ENCODE measurements around the gene SIAH2. TPM values are rescaled to one million over a fixed set of nuclear protein-coding genes. Genes with fewer than 3 reads are reported as not detected.

SIAH2 gene
- total and polyA plus RNA-seq, 2 experiments from 2014 or later = 6.3 to 28.8 TPM

- TF ChIP-seq, protein P1, sequence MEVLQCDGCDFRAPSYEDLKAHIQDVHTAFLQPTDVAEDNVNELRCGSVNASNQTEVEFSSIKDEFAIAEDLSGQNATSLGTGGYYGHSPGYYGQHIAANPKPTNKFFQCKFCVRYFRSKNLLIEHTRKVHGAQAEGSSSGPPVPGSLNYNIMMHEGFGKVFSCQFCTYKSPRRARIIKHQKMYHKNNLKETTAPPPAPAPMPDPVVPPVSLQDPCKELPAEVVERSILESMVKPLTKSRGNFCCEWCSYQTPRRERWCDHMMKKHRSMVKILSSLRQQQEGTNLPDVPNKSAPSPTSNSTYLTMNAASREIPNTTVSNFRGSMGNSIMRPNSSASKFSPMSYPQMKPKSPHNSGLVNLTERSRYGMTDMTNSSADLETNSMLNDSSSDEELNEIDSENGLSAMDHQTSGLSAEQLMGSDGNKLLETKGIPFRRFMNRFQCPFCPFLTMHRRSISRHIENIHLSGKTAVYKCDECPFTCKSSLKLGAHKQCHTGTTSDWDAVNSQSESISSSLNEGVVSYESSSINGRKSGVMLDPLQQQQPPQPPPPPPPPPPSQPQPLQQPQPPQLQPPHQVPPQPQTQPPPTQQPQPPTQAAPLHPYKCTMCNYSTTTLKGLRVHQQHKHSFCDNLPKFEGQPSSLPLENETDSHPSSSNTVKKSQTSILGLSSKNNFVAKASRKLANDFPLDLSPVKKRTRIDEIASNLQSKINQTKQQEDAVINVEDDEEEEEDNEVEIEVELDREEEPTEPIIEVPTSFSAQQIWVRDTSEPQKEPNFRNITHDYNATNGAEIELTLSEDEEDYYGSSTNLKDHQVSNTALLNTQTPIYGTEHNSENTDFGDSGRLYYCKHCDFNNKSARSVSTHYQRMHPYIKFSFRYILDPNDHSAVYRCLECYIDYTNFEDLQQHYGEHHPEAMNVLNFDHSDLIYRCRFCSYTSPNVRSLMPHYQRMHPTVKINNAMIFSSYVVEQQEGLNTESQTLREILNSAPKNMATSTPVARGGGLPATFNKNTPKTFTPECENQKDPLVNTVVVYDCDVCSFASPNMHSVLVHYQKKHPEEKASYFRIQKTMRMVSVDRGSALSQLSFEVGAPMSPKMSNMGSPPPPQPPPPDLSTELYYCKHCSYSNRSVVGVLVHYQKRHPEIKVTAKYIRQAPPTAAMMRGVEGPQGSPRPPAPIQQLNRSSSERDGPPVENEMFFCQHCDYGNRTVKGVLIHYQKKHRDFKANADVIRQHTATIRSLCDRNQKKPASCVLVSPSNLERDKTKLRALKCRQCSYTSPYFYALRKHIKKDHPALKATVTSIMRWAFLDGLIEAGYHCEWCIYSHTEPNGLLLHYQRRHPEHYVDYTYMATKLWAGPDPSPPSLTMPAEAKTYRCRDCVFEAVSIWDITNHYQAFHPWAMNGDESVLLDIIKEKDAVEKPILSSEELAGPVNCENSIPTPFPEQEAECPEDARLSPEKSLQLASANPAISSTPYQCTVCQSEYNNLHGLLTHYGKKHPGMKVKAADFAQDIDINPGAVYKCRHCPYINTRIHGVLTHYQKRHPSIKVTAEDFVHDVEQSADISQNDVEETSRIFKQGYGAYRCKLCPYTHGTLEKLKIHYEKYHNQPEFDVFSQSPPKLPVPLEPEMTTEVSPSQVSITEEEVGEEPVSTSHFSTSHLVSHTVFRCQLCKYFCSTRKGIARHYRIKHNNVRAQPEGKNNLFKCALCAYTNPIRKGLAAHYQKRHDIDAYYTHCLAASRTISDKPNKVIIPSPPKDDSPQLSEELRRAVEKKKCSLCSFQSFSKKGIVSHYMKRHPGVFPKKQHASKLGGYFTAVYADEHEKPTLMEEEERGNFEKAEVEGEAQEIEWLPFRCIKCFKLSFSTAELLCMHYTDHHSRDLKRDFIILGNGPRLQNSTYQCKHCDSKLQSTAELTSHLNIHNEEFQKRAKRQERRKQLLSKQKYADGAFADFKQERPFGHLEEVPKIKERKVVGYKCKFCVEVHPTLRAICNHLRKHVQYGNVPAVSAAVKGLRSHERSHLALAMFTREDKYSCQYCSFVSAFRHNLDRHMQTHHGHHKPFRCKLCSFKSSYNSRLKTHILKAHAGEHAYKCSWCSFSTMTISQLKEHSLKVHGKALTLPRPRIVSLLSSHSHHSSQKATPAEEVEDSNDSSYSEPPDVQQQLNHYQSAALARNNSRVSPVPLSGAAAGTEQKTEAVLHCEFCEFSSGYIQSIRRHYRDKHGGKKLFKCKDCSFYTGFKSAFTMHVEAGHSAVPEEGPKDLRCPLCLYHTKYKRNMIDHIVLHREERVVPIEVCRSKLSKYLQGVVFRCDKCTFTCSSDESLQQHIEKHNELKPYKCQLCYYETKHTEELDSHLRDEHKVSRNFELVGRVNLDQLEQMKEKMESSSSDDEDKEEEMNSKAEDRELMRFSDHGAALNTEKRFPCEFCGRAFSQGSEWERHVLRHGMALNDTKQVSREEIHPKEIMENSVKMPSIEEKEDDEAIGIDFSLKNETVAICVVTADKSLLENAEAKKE (CRISPR knock-in tag; IDR thresholded peaks at IDR 0.05) = no peak
- TF ChIP-seq ZNF331 (CRISPR knock-in tag; IDR thresholded peaks at IDR 0.05; ENCODE audit: low read depth) (no peak), NANOG (IDR thresholded peaks at IDR 0.05; ENCODE audit: borderline replicate concordance) (no peak), ZNF114 (CRISPR knock-in tag; IDR thresholded peaks at IDR 0.05) (no peak), CTCF (conservative IDR thresholded peaks at IDR 0.05; ENCODE audit: low read depth in 2 of 2) (no peak), EZH2 (IDR thresholded peaks at IDR 0.05; ENCODE audit: low read depth, unreplicated experiment) (no peak), EZH2phosphoT487 (IDR thresholded peaks at IDR 0.05; ENCODE audit: unreplicated experiment) (no peak), CREB1 (CRISPR knock-in tag; IDR thresholded peaks at IDR 0.05; ENCODE audit: low read depth) (no peak), ETS1 (IDR thresholded peaks at IDR 0.05) (no peak), STAT1 (IDR thresholded peaks at IDR 0.05; ENCODE audit: unreplicated experiment) (no peak), POLR2AphosphoS5 (IDR thresholded peaks at IDR 0.05; ENCODE audit: low read depth) (no peak), REST (IDR thresholded peaks at IDR 0.05; ENCODE audit: unreplicated experiment) (no peak), JUNB (IDR thresholded peaks at IDR 0.05; ENCODE audit: unreplicated experiment) (no peak)
These were observed 3.8 kb upstream of the SIAH2 start (continued) for GRCh38 chr3:150766742-150767141.
